CD4-positive, alpha-beta T cell treated with Interleukin-15 for 4 hours (primary cell): ENCODE measurements around the gene CSRP1.

Experiments used
- DNase-seq: peaks from one replicate; pipeline ENCODE4 v3.0.0-alpha.2; 2020; ENCODE audit warnings: low spot score

CSRP1 gene

DNA sequence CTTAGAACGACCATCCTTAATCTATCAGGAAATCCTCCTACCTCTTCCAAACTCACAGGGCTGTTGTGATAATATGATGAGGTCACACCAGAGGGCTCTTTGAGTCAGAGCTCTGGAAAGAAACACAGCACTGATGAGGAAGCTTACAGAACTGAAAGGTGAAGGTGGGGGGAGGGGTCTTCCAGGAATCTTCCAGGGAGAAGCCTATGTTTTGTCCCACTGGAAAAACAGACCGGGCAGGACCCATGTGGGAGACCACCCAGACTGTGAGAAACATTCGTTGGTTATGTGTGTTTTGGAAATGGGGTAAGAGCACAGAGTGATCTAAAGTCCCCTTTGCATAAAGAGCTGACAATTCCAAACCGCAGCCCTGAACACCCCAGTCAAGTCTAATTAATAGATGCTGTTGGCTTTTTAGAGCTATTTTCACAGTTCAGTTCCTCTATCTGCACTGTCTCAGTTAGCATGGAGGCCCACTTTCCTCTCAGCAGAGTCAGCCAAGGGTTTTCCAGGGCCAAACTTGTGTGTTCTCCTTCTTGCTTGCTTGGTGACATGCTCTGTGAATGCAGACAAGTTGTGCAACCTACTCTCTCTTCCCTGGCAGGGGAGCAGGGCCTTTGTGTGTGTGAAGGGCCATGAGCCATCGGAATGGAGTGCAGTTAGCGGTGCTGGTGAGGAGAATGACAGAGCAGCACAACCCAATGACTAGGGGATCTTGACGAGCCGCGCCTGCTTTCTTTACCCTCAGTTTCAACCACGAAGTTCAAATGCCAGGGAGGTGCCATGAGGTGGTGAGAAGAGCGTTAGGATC is 50.2 kb downstream of the CSRP1 start:
- no peak for DNase-seq

GRCh38 chr1:201455098-201455497 is 51.8 kb downstream of the CSRP1 start:
- DNase-seq = no peak

- DNase-seq = no peak
These were observed 52.3 kb downstream of the CSRP1 start for GRCh38 chr1:201454608-201455007.

- DNase-seq = no peak
These were observed 54.1 kb downstream of the CSRP1 start for GRCh38 chr1:201452866-201453265.

- no peak for DNase-seq
These were observed 56.1 kb downstream of the CSRP1 start for GRCh38 chr1:201450721-201451291.

GRCh38 chr1:201448990-201449389 is 57.9 kb downstream of the CSRP1 start:
- no peak for DNase-seq

GRCh38 chr1:201447903-201448871 is 58.7 kb downstream of the CSRP1 start:
- peak; percentile 59 for DNase-seq

- no peak for DNase-seq
These were observed 61.6 kb downstream of the CSRP1 start for GRCh38 chr1:201445310-201445709.

DNA sequence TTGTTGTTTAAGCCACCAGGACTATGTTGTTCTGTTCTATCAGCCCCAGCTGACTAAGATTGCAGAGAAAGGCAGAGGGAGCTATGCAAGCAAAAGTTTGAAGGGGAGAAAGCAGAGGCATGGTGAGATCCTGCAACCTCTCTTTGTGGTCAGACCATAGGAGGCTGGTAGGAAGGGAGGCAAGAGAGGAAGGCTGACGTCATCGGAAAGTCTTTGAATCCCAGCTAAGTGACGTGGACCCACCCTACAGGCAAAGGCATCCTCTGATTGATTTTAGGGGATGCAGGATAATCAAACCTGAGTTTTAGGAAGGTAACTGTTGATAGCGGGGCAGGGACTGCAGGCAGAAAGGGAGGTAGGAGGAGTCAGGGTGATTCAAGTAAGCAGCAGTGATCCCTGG is 62.1 kb downstream of the CSRP1 start:
- DNase-seq = no peak

DNA sequence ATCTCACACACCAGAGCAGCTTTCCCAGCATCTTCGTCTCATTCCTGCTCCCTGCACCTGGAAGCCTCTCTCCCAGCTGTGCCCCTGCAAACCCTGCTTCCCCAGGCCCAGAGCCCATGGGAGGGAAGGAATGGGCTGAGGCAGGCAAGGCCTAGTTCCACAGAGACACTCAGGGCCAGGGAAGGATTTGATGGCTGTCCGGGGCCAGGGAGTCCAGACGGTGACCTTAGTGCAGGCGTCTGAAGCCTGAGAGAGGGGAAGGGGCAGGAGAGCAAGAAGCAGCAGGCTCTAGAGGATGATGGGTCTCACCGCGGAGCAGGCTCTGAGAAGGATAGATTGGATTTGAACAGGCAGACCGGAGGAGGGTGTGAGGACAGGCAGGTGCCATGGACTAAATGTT is 63.2 kb downstream of the CSRP1 start:
- no peak for DNase-seq

- no peak for DNase-seq
These were observed 70.0 kb downstream of the CSRP1 start for GRCh38 chr1:201436969-201437368.

DNA sequence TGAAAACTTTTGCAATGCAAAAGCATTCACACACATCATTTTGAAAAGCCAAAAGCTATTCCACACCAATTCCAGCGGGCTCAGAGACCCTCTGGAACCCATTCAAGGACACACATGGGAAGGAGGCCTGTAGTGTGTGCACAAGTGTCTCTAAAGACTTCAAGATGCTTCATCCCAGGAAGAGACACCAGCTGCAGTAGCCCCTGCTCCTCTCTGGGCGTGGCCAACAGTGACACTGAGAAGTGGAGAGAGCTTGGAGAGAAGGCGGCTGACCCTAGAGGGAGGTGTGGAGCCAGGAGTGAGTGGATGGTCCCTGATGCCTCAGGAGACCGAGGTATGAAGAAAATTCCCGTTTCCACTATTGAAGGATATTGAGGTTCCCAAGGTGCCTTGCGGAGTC is 70.5 kb downstream of the CSRP1 start:
- no peak for DNase-seq

- DNase-seq = no peak
These were observed 72.7 kb downstream of the CSRP1 start for GRCh38 chr1:201434266-201434665.

- DNase-seq = no peak
These were observed 73.3 kb downstream of the CSRP1 start for GRCh38 chr1:201433609-201434008.
